ENCODE results near the gene SP140L.

The SP140L gene

GRCh38 chr2:230417436-230417835 lies 90.4 kb downstream of the SP140L start:
- 91 to 93% methylated on average over 2 of the region's 4 CpGs for WGBS, 2 experiments

GRCh38 chr2:230418341-230419016 lies 91.5 kb downstream of the SP140L start:
- Histone ChIP-seq H3K9me3 (ENCODE audit: control insufficient read depth, low read length) (no peaks in the 10 kb centered on the region), H3K27ac (ENCODE audit: insufficient read depth, low read depth, low read length, poor library complexity, severe bottlenecking) (no peak overlapping the region), H3K4me3 (ENCODE audit: insufficient read depth, low read depth, low read length) (no peak overlapping the region), H3K27me3 (ENCODE audit: control insufficient read depth, insufficient read depth, low read length, poor library complexity, severe bottlenecking) (no peaks in the 10 kb centered on the region), H3K36me3 (ENCODE audit: control insufficient read depth, insufficient read depth, low read length) (no peaks in the 10 kb centered on the region), H3K4me1 (ENCODE audit: control insufficient read depth, insufficient read depth, low read length) (no peaks in the 10 kb centered on the region)
- 83 to 93% methylated on average over 7 to 8 of the region's 9 CpGs for WGBS, 2 experiments

More at GRCh38 chr2:230417436-230417835, 90.4 kb downstream of the SP140L start:
- Histone ChIP-seq H3K4me1 (ENCODE audit: control insufficient read depth, insufficient read depth, low read length) (no peaks in the 10 kb centered on the region), H3K9me3 (ENCODE audit: control insufficient read depth, low read length) (no peaks in the 10 kb centered on the region), H3K36me3 (ENCODE audit: control insufficient read depth, insufficient read depth, low read length) (no peaks in the 10 kb centered on the region), H3K27me3 (ENCODE audit: control insufficient read depth, insufficient read depth, low read length, poor library complexity, severe bottlenecking) (peaks cover 5% of the 10 kb centered on the region), H3K4me3 (ENCODE audit: insufficient read depth, low read depth, low read length) (no peak overlapping the region), H3K27ac (ENCODE audit: insufficient read depth, low read depth, low read length, poor library complexity, severe bottlenecking) (no peak overlapping the region)

GRCh38 chr2:230419181-230419580 lies 92.2 kb downstream of the SP140L start:
- Histone ChIP-seq H3K4me3 (ENCODE audit: insufficient read depth, low read depth, low read length) (no peak overlapping the region), H3K27me3 (ENCODE audit: control insufficient read depth, insufficient read depth, low read length, poor library complexity, severe bottlenecking) (no peaks in the 10 kb centered on the region), H3K27ac (ENCODE audit: insufficient read depth, low read depth, low read length, poor library complexity, severe bottlenecking) (no peak overlapping the region), H3K4me1 (ENCODE audit: control insufficient read depth, insufficient read depth, low read length) (no peaks in the 10 kb centered on the region), H3K9me3 (ENCODE audit: control insufficient read depth, low read length) (no peaks in the 10 kb centered on the region), H3K36me3 (ENCODE audit: control insufficient read depth, insufficient read depth, low read length) (no peaks in the 10 kb centered on the region)
- 93 to 97% methylated on average over 4 of the region's 4 CpGs for WGBS, 2 experiments

- no peaks in the 10 kb centered on the region for H3K27me3 ChIP-seq (ENCODE audit: control insufficient read depth, insufficient read depth, low read length, poor library complexity, severe bottlenecking)
- WGBS, 2 experiments = 93 to 96% methylated on average over 3 to 4 of the region's 4 CpGs
- no peaks in the 10 kb centered on the region for H3K4me1 ChIP-seq (ENCODE audit: control insufficient read depth, insufficient read depth, low read length)
- H3K4me3 ChIP-seq (ENCODE audit: insufficient read depth, low read depth, low read length) = no peak overlapping the region
- H3K9me3 ChIP-seq (ENCODE audit: control insufficient read depth, low read length) = no peaks in the 10 kb centered on the region
- no peak overlapping the region for H3K27ac ChIP-seq (ENCODE audit: insufficient read depth, low read depth, low read length, poor library complexity, severe bottlenecking)
- H3K36me3 ChIP-seq (ENCODE audit: control insufficient read depth, insufficient read depth, low read length) = no peaks in the 10 kb centered on the region
Measured at GRCh38 chr2:230422149-230422548, 95.2 kb downstream of the SP140L start.

DNA sequence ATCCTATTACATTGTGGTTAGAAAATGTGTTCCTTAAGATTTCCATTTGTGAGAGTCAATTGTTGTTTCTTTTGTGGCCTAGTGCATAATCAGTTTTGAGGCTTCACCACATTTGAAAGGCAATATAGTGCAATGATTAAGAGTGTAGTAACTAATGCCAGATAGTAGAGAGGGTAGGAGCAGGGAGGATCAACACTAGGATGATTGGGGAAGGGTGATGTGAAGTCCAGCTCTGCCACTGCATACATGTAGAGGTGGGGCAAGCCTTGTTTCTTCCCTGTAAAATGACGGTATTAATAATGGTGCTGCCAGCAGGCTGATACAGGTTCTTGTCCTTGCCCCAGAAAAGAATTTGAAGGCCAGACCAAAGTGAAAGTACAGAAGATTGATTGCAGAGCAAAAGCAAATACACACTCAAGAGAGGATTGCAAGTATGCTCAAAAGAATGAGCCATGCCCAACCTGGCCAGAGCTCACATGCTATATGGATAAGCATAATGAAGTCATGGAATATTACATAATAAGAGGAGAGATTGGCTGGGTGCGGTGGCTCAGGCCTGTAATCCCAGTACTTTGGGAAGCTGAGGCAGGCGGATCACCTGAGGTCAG lies 97.0 kb downstream of the SP140L start:
- H3K27me3 ChIP-seq (ENCODE audit: control insufficient read depth, insufficient read depth, low read length, poor library complexity, severe bottlenecking) = no peaks in the 10 kb centered on the region
- no peaks in the 10 kb centered on the region for H3K36me3 ChIP-seq (ENCODE audit: control insufficient read depth, insufficient read depth, low read length)
- H3K27ac ChIP-seq (ENCODE audit: insufficient read depth, low read depth, low read length, poor library complexity, severe bottlenecking) = no peak overlapping the region
- H3K4me3 ChIP-seq (ENCODE audit: insufficient read depth, low read depth, low read length) = no peak overlapping the region
- no peaks in the 10 kb centered on the region for H3K9me3 ChIP-seq (ENCODE audit: control insufficient read depth, low read length)
- WGBS, 2 experiments = 92% methylated on average over 3 of the region's 3 CpGs
- H3K4me1 ChIP-seq (ENCODE audit: control insufficient read depth, insufficient read depth, low read length) = no peaks in the 10 kb centered on the region

DNA sequence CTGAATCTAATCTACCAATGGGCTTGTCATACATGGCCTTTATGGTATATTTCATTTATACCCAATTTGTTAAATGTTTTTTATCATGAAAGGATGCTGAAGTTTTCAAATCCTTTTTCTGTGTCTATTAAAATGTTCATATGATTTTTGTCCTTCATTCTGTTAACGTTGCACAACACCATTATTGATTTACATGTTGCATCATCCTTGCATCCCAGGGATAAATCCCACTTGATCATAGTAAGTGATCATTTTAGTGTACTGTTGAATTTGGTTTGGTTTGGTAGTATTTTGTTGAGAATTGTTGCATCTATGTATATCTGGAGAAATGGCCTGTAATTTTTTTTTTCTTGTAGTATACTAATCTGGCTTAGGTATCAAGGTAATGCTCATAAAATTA lies 98.4 kb downstream of the SP140L start:
- WGBS, 2 experiments = 67% methylated on average over 1 of the region's 1 CpG; no CpG with 5 or more reads in 1 of the 2 experiments
- Histone ChIP-seq H3K4me3 (ENCODE audit: insufficient read depth, low read depth, low read length) (no peak overlapping the region), H3K27ac (ENCODE audit: insufficient read depth, low read depth, low read length, poor library complexity, severe bottlenecking) (no peak overlapping the region), H3K27me3 (ENCODE audit: control insufficient read depth, insufficient read depth, low read length, poor library complexity, severe bottlenecking) (no peaks in the 10 kb centered on the region), H3K9me3 (ENCODE audit: control insufficient read depth, low read length) (no peaks in the 10 kb centered on the region), H3K4me1 (ENCODE audit: control insufficient read depth, insufficient read depth, low read length) (no peaks in the 10 kb centered on the region), H3K36me3 (ENCODE audit: control insufficient read depth, insufficient read depth, low read length) (no peaks in the 10 kb centered on the region)

- no peak overlapping the region for H3K27ac ChIP-seq (ENCODE audit: insufficient read depth, low read depth, low read length, poor library complexity, severe bottlenecking)
- no peaks in the 10 kb centered on the region for H3K4me1 ChIP-seq (ENCODE audit: control insufficient read depth, insufficient read depth, low read length)
- no peak overlapping the region for H3K4me3 ChIP-seq (ENCODE audit: insufficient read depth, low read depth, low read length)
- H3K27me3 ChIP-seq (ENCODE audit: control insufficient read depth, insufficient read depth, low read length, poor library complexity, severe bottlenecking) = no peaks in the 10 kb centered on the region
- H3K9me3 ChIP-seq (ENCODE audit: control insufficient read depth, low read length) = peaks cover 2% of the 10 kb centered on the region
- no peaks in the 10 kb centered on the region for H3K36me3 ChIP-seq (ENCODE audit: control insufficient read depth, insufficient read depth, low read length)
Measured at GRCh38 chr2:230429513-230429912, 102.5 kb downstream of the SP140L start.

DNA sequence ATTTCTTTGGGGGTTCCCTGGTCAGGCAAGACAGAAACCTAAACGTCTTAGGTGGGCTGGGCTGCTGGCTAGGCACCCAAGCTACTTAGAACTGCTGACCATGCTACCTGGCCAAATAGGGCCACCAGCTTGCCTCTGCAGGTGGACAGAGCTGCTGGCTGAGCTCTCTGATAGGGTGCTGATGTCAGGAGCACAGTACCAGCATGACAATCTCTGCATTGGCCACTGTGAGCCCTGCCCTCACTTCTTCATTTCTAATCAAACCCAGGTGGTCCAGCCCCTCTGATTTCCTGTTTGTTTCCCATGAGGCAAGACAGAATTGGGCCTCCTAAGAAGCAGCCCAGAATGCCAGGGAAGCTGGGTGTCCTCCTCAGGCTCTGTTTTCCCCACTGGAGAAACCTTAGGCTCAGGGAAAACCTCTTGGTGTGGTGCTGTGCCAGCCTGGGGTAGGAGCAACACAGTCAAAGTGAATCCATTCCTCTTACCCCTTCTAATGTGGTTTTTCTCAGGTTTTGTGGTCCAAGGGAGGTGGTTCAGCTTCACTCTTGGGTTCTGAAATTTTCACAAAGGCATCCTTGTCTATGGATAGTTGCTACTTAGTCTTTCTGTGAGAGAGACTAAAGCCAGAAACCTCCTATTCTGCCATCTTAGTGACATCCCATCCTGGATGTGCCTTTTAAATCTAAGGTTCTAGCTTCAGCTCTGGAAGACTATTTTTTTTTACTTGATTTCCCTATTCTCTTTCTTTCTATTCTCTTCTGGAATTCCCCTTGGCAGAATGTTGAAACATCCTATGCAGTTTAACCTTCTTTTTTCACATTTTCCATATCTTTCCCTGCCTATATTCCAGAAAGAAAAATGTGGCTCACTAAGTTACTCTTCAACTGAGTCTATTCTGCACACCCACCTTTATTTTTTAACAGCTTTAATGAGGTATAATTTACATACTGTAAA lies 104.2 kb downstream of the SP140L start:
- H3K9me3 ChIP-seq (ENCODE audit: control insufficient read depth, low read length) = peaks cover 2% of the 10 kb centered on the region
- 85 to 91% methylated on average over 1 of the region's 1 CpG for WGBS, 2 experiments

DNA sequence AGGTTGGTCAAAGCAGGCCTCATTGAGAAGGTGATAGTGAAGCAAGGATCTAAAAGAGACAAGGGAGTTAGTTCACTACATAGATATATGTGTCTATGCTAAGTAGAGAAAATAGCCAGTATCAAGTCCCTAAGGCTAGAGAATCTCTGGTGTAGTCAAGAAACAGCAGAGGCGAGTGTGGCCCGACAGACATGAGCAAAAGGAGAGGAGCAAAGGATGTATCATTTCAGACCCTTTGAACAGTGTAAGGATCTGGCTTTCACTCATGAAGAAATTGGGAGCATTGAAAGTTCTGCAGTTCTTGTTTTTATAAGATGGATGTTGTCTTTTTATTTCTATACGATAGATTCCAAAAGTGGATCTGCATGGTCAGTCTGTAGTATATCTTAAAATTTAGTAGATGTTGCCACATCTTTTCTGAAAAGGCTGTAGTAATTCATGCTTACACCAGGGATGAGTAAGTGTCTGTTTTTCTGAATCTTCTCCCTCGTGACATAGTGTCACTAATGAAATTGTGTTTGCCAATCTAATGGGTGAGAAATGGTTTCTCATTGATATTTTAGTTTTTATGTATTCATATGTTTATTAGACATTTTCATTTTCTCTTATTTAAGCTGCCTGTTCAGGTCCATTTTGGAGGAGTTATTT lies 107.8 kb downstream of the SP140L start:
- H3K27ac ChIP-seq (ENCODE audit: insufficient read depth, low read depth, low read length, poor library complexity, severe bottlenecking) = no peak overlapping the region
- no peaks in the 10 kb centered on the region for H3K4me1 ChIP-seq (ENCODE audit: control insufficient read depth, insufficient read depth, low read length)
- H3K27me3 ChIP-seq (ENCODE audit: control insufficient read depth, insufficient read depth, low read length, poor library complexity, severe bottlenecking) = no peaks in the 10 kb centered on the region
- no peaks in the 10 kb centered on the region for H3K36me3 ChIP-seq (ENCODE audit: control insufficient read depth, insufficient read depth, low read length)
- H3K9me3 ChIP-seq (ENCODE audit: control insufficient read depth, low read length) = peaks cover 2% of the 10 kb centered on the region
- WGBS, 2 experiments = 70 to 71% methylated on average over 4 of the region's 4 CpGs
- H3K4me3 ChIP-seq (ENCODE audit: insufficient read depth, low read depth, low read length) = no peak overlapping the region

More for the DNA sequence above, 104.2 kb downstream of the SP140L start:
- Histone ChIP-seq H3K27ac (ENCODE audit: insufficient read depth, low read depth, low read length, poor library complexity, severe bottlenecking) (no peak overlapping the region), H3K27me3 (ENCODE audit: control insufficient read depth, insufficient read depth, low read length, poor library complexity, severe bottlenecking) (no peaks in the 10 kb centered on the region), H3K4me1 (ENCODE audit: control insufficient read depth, insufficient read depth, low read length) (no peaks in the 10 kb centered on the region), H3K4me3 (ENCODE audit: insufficient read depth, low read depth, low read length) (no peak overlapping the region), H3K36me3 (ENCODE audit: control insufficient read depth, insufficient read depth, low read length) (no peaks in the 10 kb centered on the region)
